Caco-2 (cell line): ENCODE results near the gene ATG16L2. TPM values are rescaled to one million over a fixed set of nuclear protein-coding genes. Genes with fewer than 3 reads are reported as not detected.

Source experiments
- BruUV-seq: library from RNA; stranded (reverse); fragments of 400-500 nt; replicated peaks from 2 replicates; lab custom pipeline; 2021; lab: Mats Ljungman, UMichigan
- CTCF ChIA-PET: fragments of 300-600 bp; sonication (Branson Sonifier 250); formaldehyde crosslinking; loops from one replicate; lab custom pipeline; 2022; ENCODE audit warnings: antibody characterized with exemption; lab: Charles Lee
- POLR2A ChIA-PET: fragments of 300-600 bp; sonication (Branson Sonifier 250); formaldehyde crosslinking; loops from one replicate; lab custom pipeline; 2022; ENCODE audit warnings: antibody characterized with exemption; lab: Charles Lee
- DNase-seq, 2 experiments: peaks; one replicate each; pipeline versions ENCODE4 v3.0.0 to v3.0.0-alpha.2; 2020 to 2022
- H3K27me3 ChIP-seq: replicated peaks from 2 replicates; pipeline ENCODE4 v1.6.0; 2011; ENCODE audit warnings: low read length; ENCODE audit not compliant: control insufficient read depth, insufficient read depth
- H3K36me3 ChIP-seq: 2 replicates; pipeline ENCODE4 v1.5.1; 2011; ENCODE audit warnings: low read length; ENCODE audit not compliant: control insufficient read depth, insufficient read depth
- H3K4me1 ChIP-seq: fragments of 250-450 bp; sonication (Bioruptor Pico); 2 replicates; pipeline ENCODE4 v1.5.1; 2020; ENCODE audit warnings: mild to moderate bottlenecking
- H3K4me3 ChIP-seq: 2 replicates; pipeline ENCODE4 v1.5.1; 2011; ENCODE audit warnings: low read depth, mild to moderate bottlenecking, control low read depth, low read length
- H3K9me3 ChIP-seq: fragments of 250-450 bp; sonication (Bioruptor Pico); 2 replicates; pipeline ENCODE4 v1.5.1; 2020; ENCODE audit warnings: mild to moderate bottlenecking, moderate library complexity
- H3K27ac Mint-ChIP-seq: one replicate; pipeline ENCODE4 v1.8.0; 2022; ENCODE audit warnings: mixed read lengths; ENCODE audit not compliant: unreplicated experiment
- H3K27me3 Mint-ChIP-seq: one replicate; pipeline ENCODE4 v1.8.0; 2022; ENCODE audit warnings: mixed read lengths; ENCODE audit not compliant: insufficient read depth, unreplicated experiment
- H3K36me3 Mint-ChIP-seq: one replicate; pipeline ENCODE4 v1.8.0; 2022; ENCODE audit warnings: mild to moderate bottlenecking, mixed read lengths; ENCODE audit not compliant: insufficient read depth, unreplicated experiment
- H3K4me1 Mint-ChIP-seq: one replicate; pipeline ENCODE4 v1.8.0; 2022; ENCODE audit warnings: low read depth, mixed read lengths; ENCODE audit not compliant: unreplicated experiment
- H3K4me3 Mint-ChIP-seq: one replicate; pipeline ENCODE4 v1.8.0; 2022; ENCODE audit warnings: mild to moderate bottlenecking, moderate library complexity, mixed read lengths; ENCODE audit not compliant: unreplicated experiment
- H3K9me3 Mint-ChIP-seq: one replicate; pipeline ENCODE4 v1.8.0; 2022; ENCODE audit warnings: mixed read lengths; ENCODE audit not compliant: unreplicated experiment
- intact Hi-C: fragments of 100-400 bp; cut with micrococcal nuclease; formaldehyde crosslinking; loops from one replicate; pipeline ENCODE4 v1.10.0; 2022; ENCODE audit not compliant: unreplicated experiment
- total RNA-seq: library from RNA; stranded (reverse); gene quantifications from 2 replicates; pipeline ENCODE4 v1.2.3, GENCODE V29; 2022
- TF ChIP-seq, protein P1 (sequence below), 2 experiments: fragments of 200-600 bp in 1 of 2; IDR thresholded peaks; 1 replicate in 1 of 2; 2 replicates in 1 of 2; pipeline versions ENCODE4 v1.5.1 to v1.8.0; 2011 to 2022; ENCODE audit warnings: antibody characterized with exemption in 1 of 2, control low read depth in 1 of 2, inconsistent platforms in 1 of 2, low read depth in 1 of 2, low read length in 1 of 2, mild to moderate bottlenecking in 1 of 2, moderate library complexity in 1 of 2; ENCODE audit not compliant: insufficient read depth in 1 of 2, severe bottlenecking in 1 of 2, unreplicated experiment in 1 of 2

ATG16L2 gene
- total RNA-seq, 1 experiment from 2014 or later, result 19.3 TPM

DNA sequence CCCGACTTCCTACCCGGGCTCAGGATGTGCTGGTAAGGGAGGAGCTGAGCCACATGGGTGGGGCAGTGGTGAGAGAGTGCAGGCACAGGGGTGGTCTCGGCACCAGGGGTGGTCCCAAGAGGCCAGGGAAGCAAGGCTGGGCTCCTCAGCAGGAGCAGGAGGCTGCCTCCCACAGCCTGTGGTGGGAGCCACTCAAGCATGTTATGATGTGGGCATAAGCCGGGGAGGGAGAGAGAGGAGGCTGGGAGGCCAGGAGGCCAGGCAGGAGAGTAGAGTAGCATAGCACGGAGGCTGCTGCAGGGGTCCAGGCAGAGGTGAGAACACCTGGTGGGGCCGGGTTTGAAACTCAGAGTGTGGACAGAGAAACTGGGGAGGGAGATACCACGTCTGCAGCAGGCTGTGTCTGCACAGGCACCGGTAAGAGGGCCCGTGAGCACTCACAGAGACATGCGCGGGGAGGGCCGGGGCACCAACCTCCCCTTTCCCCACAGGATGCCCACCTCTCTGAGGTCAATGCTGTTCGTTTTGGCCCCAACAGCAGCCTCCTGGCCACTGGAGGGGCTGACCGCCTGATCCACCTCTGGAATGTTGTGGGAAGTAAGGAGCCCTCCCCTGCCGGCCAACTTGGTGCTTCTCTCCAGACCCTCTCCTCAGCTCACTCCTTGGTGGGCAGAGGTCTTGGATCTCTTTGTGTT, 10.7 kb downstream of the ATG16L2 start:
- peaks cover 40% of the 10 kb centered on the region for H3K36me3 Mint-ChIP-seq

DNA sequence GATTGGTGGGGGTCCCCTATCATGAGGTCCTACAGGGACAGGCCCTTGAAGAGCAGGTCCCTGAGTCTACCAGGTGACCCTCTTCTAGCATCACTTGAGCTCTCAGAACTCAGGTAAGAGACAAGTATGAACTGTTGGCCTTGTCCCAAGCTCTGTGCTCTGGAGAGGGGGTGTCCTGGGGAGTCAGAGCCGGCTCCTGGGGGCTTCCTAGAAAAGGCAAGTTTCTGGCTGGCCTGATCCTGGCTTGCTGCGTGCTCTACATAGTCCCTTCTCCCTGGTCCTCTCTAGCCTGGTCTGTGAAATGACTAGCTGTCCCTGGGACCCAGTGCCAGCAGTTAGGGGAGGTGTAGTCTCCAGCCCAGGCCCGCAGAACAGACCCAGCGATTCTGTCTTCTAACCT, 11.4 kb downstream of the ATG16L2 start:
- H3K4me1 Mint-ChIP-seq, result peaks cover 8% of the 10 kb centered on the region
- no peak overlapping the region for H3K4me3 Mint-ChIP-seq
- H3K27ac Mint-ChIP-seq, result no peak overlapping the region
- peaks cover 40% of the 10 kb centered on the region for H3K36me3 Mint-ChIP-seq
- Histone ChIP-seq H3K27me3 (no peaks in the 10 kb centered on the region), H3K4me3 (no peak overlapping the region), H3K9me3 (no peaks in the 10 kb centered on the region), H3K36me3 (no peaks in the 10 kb centered on the region), H3K4me1 (peaks cover 5% of the 10 kb centered on the region; the same call in 1 of the 2 replicates)
- H3K27me3 Mint-ChIP-seq, result no peaks in the 10 kb centered on the region
- TF ChIP-seq, protein P1, sequence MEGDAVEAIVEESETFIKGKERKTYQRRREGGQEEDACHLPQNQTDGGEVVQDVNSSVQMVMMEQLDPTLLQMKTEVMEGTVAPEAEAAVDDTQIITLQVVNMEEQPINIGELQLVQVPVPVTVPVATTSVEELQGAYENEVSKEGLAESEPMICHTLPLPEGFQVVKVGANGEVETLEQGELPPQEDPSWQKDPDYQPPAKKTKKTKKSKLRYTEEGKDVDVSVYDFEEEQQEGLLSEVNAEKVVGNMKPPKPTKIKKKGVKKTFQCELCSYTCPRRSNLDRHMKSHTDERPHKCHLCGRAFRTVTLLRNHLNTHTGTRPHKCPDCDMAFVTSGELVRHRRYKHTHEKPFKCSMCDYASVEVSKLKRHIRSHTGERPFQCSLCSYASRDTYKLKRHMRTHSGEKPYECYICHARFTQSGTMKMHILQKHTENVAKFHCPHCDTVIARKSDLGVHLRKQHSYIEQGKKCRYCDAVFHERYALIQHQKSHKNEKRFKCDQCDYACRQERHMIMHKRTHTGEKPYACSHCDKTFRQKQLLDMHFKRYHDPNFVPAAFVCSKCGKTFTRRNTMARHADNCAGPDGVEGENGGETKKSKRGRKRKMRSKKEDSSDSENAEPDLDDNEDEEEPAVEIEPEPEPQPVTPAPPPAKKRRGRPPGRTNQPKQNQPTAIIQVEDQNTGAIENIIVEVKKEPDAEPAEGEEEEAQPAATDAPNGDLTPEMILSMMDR (IDR thresholded peaks at IDR 0.05; ENCODE audit: insufficient read depth in 1 of 2, low read depth in 1 of 2, low read length in 1 of 2, severe bottlenecking in 1 of 2, unreplicated experiment in 1 of 2), result no peak
- ChIA-PET POLR2A (no interaction called here), CTCF (interaction anchor here (0.5 to 7.2 kb wide), 3 partner anchors 100 to 352 kb away, joined by 3 to 65 read pairs (median 4); partner anchors contain the start of gene FCHSD2)
- DNase-seq, result no peak
- H3K9me3 Mint-ChIP-seq, result no peaks in the 10 kb centered on the region
- intact Hi-C loops, result no loop called here
- no TSS peak for BruUV-seq

More for the DNA sequence above, 10.7 kb downstream of the ATG16L2 start:
- intact Hi-C loops, result no loop called here
- H3K4me1 ChIP-seq, result peaks cover 5% of the 10 kb centered on the region; the same call in 1 of the 2 replicates
- ChIA-PET POLR2A (no interaction called here), CTCF (interaction anchor here (0.5 to 1.2 kb wide), 3 partner anchors 39 to 317 kb away, joined by 3 to 9 read pairs (median 3); partner anchors contain the start of gene FCHSD2)
- TF ChIP-seq, protein P1 (IDR thresholded peaks at IDR 0.05; ENCODE audit: insufficient read depth in 1 of 2, low read depth in 1 of 2, low read length in 1 of 2, severe bottlenecking in 1 of 2, unreplicated experiment in 1 of 2), result no peak
- no peaks in the 10 kb centered on the region for H3K27me3 Mint-ChIP-seq
- peak overlapping the region; percentile 40 for H3K27ac Mint-ChIP-seq
- H3K4me3 Mint-ChIP-seq, result no peak overlapping the region
- no peaks in the 10 kb centered on the region for H3K36me3 ChIP-seq
- no peaks in the 10 kb centered on the region for H3K9me3 Mint-ChIP-seq
- peaks cover 8% of the 10 kb centered on the region for H3K4me1 Mint-ChIP-seq
- no TSS peak for BruUV-seq
- H3K4me3 ChIP-seq, result no peak overlapping the region
- H3K27me3 ChIP-seq, result no peaks in the 10 kb centered on the region
- H3K9me3 ChIP-seq, result no peaks in the 10 kb centered on the region
- DNase-seq, result no peak

DNA sequence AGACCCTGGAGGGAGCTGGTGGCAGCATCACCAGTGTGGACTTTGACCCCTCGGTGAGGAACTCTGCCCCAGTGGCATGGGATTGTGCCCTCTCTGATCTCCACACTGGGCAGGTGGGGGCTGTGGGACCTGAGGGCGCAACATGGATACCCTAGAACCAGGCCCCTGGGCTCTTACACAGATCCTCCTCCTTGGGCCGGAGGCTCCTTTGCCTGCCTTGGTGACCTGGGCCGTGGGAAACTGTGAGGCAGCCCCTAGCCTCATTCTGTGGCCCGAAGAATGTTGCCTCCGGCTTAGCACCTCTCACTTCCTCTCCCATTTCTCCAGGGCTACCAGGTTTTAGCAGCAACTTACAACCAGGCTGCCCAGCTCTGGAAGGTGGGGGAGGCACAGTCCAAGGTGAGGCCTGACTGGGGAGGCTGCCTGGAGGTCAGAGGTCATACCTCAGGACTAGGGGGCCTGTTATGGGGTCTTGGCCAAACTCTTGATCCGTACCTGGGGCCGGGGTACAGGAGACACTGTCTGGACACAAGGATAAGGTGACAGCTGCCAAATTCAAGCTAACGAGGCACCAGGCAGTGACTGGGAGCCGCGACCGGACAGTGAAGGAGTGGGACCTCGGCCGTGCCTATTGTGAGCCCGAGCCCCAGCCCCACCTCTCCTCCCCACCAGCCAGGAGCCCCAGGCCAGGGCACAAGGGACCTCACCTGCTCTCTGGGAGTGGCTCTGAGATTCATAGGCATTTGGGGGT, 12.2 kb downstream of the ATG16L2 start:
- Mint-ChIP-seq H3K9me3 (no peaks in the 10 kb centered on the region), H3K4me3 (no peak overlapping the region), H3K27ac (no peak overlapping the region), H3K36me3 (peaks cover 37% of the 10 kb centered on the region), H3K4me1 (peaks cover 8% of the 10 kb centered on the region), H3K27me3 (no peaks in the 10 kb centered on the region)
- Histone ChIP-seq H3K36me3 (no peaks in the 10 kb centered on the region), H3K27me3 (no peaks in the 10 kb centered on the region), H3K4me3 (no peak overlapping the region), H3K4me1 (peaks cover 5% of the 10 kb centered on the region; the same call in 1 of the 2 replicates), H3K9me3 (no peaks in the 10 kb centered on the region)
- CTCF ChIA-PET, result interaction anchor here (0.5 to 7.2 kb wide), 3 partner anchors 21 to 351 kb away, joined by 4 to 65 read pairs (median 5); no protein-coding TSS in a partner anchor
- BruUV-seq, result no TSS peak
- POLR2A ChIA-PET, result no interaction called here
- peak in 1 of 2 experiments; percentile 30 for DNase-seq
- intact Hi-C loops, result no loop called here
- TF ChIP-seq, protein P1 (IDR thresholded peaks at IDR 0.05; ENCODE audit: insufficient read depth in 1 of 2, low read depth in 1 of 2, low read length in 1 of 2, severe bottlenecking in 1 of 2, unreplicated experiment in 1 of 2), result no peak
